KMS-11 (cell line): ENCODE measurements around the gene PRC1.
A peak's percentile ranks its signal among the peaks of the same experiment; 100 is the strongest.

Experiments used
- H2AFZ ChIP-seq: fragments of 200-600 bp; sonication (generic); 2 replicates; pipeline ENCODE4 v1.6.1; 2016; ENCODE audit warnings: antibody characterized with exemption, mixed run types, low read depth
- H3K27ac ChIP-seq: fragments of 200-600 bp; sonication (generic); 2 replicates; pipeline ENCODE4 v1.6.1; 2016; ENCODE audit warnings: mild to moderate bottlenecking, mixed run types
- H3K27me3 ChIP-seq: fragments of 200-600 bp; sonication (generic); 2 replicates; pipeline ENCODE4 v1.6.1; 2017; ENCODE audit warnings: mild to moderate bottlenecking, low read depth, mixed run types, moderate library complexity; ENCODE audit not compliant: insufficient read depth
- H3K36me3 ChIP-seq: fragments of 200-600 bp; sonication (generic); 2 replicates; pipeline ENCODE4 v1.6.1; 2017; ENCODE audit warnings: mild to moderate bottlenecking, mixed run types; ENCODE audit not compliant: insufficient read depth
- H3K4me1 ChIP-seq: fragments of 200-600 bp; sonication (generic); 2 replicates; pipeline ENCODE4 v1.6.1; 2016; ENCODE audit warnings: mild to moderate bottlenecking, low read depth, mixed run types; ENCODE audit not compliant: poor library complexity, severe bottlenecking
- H3K4me2 ChIP-seq: fragments of 200-600 bp; sonication (generic); 2 replicates; pipeline ENCODE4 v1.7.0; 2016; ENCODE audit warnings: mild to moderate bottlenecking, mixed run types
- H3K4me3 ChIP-seq: fragments of 200-600 bp; sonication (generic); IDR thresholded peaks from 2 replicates; pipeline ENCODE4 v1.6.1; 2017; ENCODE audit warnings: low read depth, low read length, mixed read lengths; ENCODE audit not compliant: insufficient read depth
- H3K79me2 ChIP-seq: fragments of 200-600 bp; sonication (generic); 2 replicates; pipeline ENCODE4 v1.6.1; 2016; ENCODE audit warnings: low read depth, mixed run types; ENCODE audit not compliant: insufficient read depth
- H3K9ac ChIP-seq: fragments of 200-600 bp; sonication (generic); 2 replicates; pipeline ENCODE4 v1.6.1; 2016; ENCODE audit warnings: mild to moderate bottlenecking, mixed run types
- H4K20me1 ChIP-seq: fragments of 200-600 bp; sonication (generic); 2 replicates; pipeline ENCODE4 v1.6.1; 2016; ENCODE audit warnings: mild to moderate bottlenecking, mixed run types; ENCODE audit not compliant: insufficient read depth
- TF ChIP-seq, protein P1 (sequence below): fragments of 200-600 bp; sonication (generic); conservative IDR thresholded peaks from 2 replicates; pipeline ENCODE4 v1.6.1; 2017; ENCODE audit warnings: low read depth, mild to moderate bottlenecking, antibody characterized with exemption, low read length, moderate library complexity, mixed read lengths

Gene PRC1

GRCh38 chr15:90934256-90934948 lies 59.9 kb downstream of the PRC1 start:
- H3K4me2 ChIP-seq = peak overlapping the region; percentile 92
- H3K4me1 ChIP-seq = peaks cover 26% of the 10 kb centered on the region
- H3K9ac ChIP-seq = no peak overlapping the region; the same call in 1 of the 2 replicates
- H3K79me2 ChIP-seq = 0 out of 2 replicates have a peak, but pooled peaks cover 5% of the 10 kb centered on the region
- no peak overlapping the region for H3K4me3 ChIP-seq
- no peaks in the 10 kb centered on the region for H3K27me3 ChIP-seq
- H4K20me1 ChIP-seq = no peaks in the 10 kb centered on the region
- H3K27ac ChIP-seq = peak overlapping the region; percentile 25; the same call in 1 of the 2 replicates
- TF ChIP-seq, protein P1, sequence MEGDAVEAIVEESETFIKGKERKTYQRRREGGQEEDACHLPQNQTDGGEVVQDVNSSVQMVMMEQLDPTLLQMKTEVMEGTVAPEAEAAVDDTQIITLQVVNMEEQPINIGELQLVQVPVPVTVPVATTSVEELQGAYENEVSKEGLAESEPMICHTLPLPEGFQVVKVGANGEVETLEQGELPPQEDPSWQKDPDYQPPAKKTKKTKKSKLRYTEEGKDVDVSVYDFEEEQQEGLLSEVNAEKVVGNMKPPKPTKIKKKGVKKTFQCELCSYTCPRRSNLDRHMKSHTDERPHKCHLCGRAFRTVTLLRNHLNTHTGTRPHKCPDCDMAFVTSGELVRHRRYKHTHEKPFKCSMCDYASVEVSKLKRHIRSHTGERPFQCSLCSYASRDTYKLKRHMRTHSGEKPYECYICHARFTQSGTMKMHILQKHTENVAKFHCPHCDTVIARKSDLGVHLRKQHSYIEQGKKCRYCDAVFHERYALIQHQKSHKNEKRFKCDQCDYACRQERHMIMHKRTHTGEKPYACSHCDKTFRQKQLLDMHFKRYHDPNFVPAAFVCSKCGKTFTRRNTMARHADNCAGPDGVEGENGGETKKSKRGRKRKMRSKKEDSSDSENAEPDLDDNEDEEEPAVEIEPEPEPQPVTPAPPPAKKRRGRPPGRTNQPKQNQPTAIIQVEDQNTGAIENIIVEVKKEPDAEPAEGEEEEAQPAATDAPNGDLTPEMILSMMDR = peak; percentile 75
- no peaks in the 10 kb centered on the region for H3K36me3 ChIP-seq
- peak overlapping the region; percentile 72; the same call in 1 of the 2 replicates for H2AFZ ChIP-seq

DNA sequence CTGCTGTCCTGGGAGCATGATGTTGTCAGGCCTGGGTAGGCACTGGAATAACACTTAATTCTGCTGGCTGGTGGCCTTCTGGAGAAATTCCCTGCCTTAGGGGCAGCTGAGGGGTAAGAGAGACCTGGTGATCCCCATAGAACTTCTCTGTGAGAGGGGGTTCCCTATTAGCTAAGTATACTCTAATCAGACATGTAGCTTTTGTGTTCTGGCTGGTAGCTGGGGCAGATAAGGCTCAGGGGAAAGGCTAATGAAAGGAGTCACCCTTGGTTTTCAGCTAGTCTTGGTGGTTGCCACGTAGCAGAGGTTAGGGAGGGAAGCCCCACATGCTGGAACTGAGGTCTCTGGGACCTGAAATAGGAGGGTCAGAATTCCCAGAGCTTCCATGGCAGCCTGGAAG lies 61.0 kb downstream of the PRC1 start:
- Histone ChIP-seq H3K79me2 (0 out of 2 replicates have a peak, but pooled peaks cover 5% of the 10 kb centered on the region), H4K20me1 (no peaks in the 10 kb centered on the region), H3K27ac (no peak overlapping the region), H3K36me3 (no peaks in the 10 kb centered on the region), H3K4me1 (peaks cover 29% of the 10 kb centered on the region), H3K4me2 (no peak overlapping the region), H2AFZ (no peak overlapping the region), H3K9ac (no peak overlapping the region), H3K4me3 (no peak overlapping the region), H3K27me3 (no peaks in the 10 kb centered on the region)
- TF ChIP-seq, protein P1 = no peak

- H3K4me3 ChIP-seq = no peak overlapping the region
- 0 out of 2 replicates have a peak, but pooled peaks cover 5% of the 10 kb centered on the region for H3K79me2 ChIP-seq
- peak overlapping the region; percentile 60; the same call in 1 of the 2 replicates for H3K9ac ChIP-seq
- H3K27me3 ChIP-seq = no peaks in the 10 kb centered on the region
- TF ChIP-seq, protein P1 = peak; percentile 50
- H3K36me3 ChIP-seq = no peaks in the 10 kb centered on the region
- H2AFZ ChIP-seq = peak overlapping the region; percentile 85
- H4K20me1 ChIP-seq = no peaks in the 10 kb centered on the region
- H3K4me2 ChIP-seq = peak overlapping the region; percentile 84; the same call in 1 of the 2 replicates
- H3K27ac ChIP-seq = peak overlapping the region; percentile 66
- peaks cover 29% of the 10 kb centered on the region for H3K4me1 ChIP-seq
Observed at GRCh38 chr15:90932660-90932991, 61.7 kb downstream of the PRC1 start.

GRCh38 chr15:90931828-90932659 lies 62.3 kb downstream of the PRC1 start, which contains the start of gene HDDC3:
Gene HDDC3 (minus strand): TSS chr15:90932549. CDS start chr15:90932540, 9 bp downstream.
- Histone ChIP-seq H3K4me1 (peaks cover 29% of the 10 kb centered on the region), H3K9ac (peak within 1 kb of the TSS; percentile 60)

More at GRCh38 chr15:90931828-90932659, 62.3 kb downstream of the PRC1 start, which contains the start of gene HDDC3:
- Histone ChIP-seq H4K20me1 (no peaks in the 10 kb centered on the region), H2AFZ (peak within 1 kb of the TSS; percentile 85), H3K4me3 (peak within 1 kb of the TSS; percentile 27), H3K79me2 (0 out of 2 replicates have a peak, but pooled peaks cover 5% of the 10 kb centered on the region), H3K27ac (peak within 1 kb of the TSS; percentile 90), H3K36me3 (no peaks in the 10 kb centered on the region), H3K4me2 (peak within 1 kb of the TSS; percentile 84), H3K27me3 (no peaks in the 10 kb centered on the region)
- TF ChIP-seq, protein P1 = peak; percentile 86
